Activated CD4-positive, alpha-beta T cell treated with anti-CD3 and anti-CD28 coated beads, Interleukin-2, Interleukin-6, amounts not matched to agents 100 ng/mL and 50 ng/mL, durations not matched to agents 16 hours and 8 hours (primary cell): Measurements from ENCODE around the gene BMP2K.
"Not testable (repeated sequence)": the region's sequence is repeated elsewhere in the genome, so short reads cannot be mapped to it uniquely, and the experiment has no call there.

ENCODE experiments used
- DNase-seq: peaks from one replicate; pipeline ENCODE4 v3.0.0-alpha.2; 2020

BMP2K gene

DNA sequence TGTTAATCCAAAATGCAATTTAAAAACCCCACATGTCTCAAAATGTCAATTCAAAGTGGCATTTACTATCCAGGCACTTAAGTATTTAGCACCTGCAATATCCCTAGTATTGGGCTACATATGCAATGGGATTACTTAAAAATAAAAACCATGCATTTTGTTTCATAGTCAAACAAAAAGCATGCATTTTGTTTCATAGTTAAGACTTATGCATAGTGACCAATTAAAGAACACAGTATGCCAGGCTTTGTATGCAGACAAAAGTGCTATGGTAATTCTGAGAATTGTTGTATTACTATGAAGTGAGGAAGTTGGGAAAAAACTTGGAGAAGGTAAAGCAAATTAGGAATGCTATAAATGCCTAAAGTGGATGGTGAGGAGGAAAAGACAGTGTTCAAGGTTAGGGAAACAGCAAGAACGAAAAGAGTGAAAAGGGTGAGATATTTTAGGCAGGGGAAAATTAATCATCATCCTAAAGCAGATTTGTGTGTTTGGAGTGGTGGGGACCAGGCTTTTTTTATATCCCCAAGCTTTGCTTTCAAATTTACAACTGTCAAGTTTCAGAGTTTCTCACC lies 10.6 kb upstream of the BMP2K start:
- no peak for DNase-seq

DNA sequence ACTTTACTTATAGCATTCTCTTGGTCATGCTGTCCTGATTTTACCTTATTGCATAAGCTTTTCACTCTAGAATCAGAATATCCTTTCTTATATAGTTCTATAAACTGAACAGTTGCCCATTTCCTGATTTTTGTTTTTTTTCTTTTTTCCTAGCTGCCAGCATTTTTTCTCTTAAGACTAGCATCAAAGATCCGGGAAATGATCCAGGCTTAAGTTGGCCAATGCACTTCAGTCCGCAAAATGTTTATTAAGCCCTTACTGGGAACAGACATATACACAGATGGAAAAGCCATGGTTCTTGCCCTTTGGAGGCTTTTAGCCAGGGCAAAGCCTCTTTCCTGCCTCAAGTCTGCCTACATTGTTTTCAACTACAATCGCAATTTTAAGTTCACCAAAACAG lies 10.1 kb upstream of the BMP2K start:
- DNase-seq = no peak

DNA sequence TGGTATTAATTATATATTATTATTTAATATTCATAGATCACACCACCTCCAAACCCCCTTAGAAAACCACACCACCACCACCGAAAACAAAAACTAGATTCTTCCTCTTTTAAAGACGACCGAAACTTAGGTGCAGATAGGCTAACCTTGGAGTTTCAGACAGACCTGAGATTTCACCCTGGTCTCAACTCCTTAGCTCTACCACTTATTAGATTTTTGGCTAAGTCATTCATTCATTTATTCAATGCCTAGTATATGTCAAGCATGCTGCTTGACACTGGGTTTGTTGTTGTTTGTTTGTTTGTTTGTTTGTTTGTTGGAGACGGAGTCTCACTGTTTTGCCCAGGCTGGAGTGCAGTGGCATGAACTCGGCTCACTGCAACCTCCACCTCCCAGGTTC lies 9.5 kb upstream of the BMP2K start:
- no peak for DNase-seq

DNA sequence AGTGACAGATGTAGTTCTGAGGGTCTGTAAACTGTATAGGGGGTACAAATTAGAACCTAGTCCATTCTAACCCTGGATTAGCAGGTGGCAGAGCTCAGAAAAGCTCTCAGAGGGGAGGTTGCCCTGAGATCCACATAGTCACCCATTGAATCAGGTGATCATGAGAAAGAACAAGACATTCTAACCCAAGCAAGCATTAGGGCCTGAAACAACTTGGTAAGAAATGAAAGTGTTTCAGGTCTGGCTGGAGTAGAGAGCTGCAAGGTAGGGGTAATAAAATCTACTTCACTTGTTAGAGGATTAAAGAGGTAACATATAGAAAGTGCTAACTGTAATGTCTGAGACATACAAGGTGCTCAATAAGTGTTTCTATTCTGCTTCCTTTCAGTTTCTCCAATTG lies 8.8 kb upstream of the BMP2K start:
- DNase-seq = no peak

DNA sequence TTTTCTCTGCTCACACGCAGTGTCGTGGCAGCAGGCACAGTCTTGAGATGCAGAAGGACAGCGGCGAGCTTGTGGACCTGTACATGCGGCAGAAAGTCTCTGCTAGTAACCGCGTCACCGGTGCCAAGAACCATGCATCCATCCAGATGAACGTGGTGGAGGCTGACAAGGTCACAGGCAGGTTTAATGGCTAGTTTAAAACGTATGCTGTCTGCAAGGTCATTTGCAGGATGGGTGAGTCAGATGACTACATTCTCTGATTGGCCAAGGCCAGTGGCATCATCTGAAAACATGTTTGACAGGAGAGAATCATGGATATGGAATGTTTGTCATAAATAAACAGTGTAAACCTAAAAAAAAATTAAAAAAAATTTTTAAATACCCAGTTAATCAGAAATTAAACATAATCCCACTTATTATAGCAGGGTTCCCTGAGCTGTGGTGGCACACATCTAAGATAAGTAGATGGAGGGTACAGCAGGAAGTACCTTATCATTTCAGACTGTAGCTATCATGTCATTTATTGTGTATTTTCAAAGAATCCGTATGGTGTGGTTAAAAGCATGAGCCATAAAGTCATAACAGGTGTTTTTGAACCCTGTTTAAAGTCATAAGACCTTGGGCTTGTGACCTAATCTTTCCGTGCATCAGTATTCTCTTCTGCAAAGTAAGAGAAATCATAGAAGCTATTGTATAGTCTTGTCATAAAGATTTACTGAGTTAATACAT lies 7.5 kb upstream of the BMP2K start:
- DNase-seq = peak; percentile 37

DNA sequence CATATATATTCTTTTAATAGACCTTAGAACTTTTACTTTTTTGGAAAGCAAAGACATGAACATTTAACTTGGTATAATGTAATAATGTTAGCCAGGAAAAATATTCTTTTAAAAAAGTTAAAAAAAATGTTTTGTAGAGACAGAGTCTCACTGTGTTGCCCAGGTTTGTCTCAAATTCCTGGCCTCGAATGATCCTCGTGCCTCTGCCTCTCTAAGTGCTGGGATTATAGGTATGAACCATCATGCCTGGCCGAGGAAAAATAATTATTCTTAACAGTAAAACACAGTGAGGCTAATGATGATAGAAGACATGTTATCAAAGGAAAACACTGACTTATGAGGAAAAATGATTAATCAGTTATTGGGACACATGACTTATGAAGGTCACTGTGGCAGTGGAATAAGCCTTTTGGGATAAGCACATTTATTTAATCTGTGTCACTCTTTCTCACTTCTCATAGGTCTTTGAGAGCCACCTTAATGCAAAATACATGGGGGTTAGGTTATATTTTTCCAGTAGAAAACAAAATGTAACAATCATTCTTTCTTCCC lies 6.0 kb upstream of the BMP2K start:
- no peak for DNase-seq

DNA sequence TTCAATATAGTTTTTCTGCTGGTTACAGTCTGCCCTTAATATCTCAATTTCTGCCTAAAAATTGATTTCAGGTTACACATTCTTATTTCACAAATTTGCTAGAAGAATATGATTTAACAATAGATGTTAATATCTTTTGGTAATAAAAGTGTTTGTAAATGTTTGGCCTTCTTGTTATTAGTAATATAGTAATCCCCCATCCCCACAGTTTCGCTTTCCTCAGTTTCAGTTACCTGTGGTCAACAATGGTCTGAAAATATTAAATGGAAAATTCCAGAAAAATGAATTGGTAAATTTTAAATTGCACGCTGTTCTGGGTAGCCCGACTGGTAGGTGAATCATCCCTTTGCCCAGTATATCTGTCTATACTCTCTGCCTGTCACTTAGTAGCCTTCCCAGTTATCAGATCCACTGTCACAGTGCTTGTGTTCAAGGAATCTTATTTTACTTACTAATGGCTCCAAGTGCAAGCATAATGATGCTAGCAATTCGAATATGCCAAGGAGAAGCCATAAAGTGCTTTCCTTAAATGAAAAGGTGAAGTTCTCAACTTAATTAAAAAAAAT lies 3.5 kb upstream of the BMP2K start:
- no peak for DNase-seq

DNA sequence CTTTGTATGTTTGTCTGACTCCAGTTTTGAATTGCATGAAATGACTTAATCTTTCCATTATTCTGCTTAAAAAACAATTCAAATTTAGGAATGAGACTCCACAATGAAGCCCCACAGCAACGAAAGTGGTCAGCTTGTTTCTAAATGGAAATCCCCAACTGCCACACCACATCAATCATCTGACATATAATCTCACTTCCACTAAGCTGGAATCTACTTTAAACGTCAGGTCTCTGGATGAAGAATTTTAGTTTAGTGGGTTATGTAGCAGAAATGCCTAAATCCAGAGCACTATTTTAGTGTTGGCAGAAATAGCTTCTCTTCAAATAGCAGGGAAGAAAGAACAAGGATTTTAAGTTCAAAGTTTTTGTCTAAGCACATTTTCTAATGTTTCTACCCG lies 1.7 kb upstream of the BMP2K start:
- DNase-seq = no peak

DNA sequence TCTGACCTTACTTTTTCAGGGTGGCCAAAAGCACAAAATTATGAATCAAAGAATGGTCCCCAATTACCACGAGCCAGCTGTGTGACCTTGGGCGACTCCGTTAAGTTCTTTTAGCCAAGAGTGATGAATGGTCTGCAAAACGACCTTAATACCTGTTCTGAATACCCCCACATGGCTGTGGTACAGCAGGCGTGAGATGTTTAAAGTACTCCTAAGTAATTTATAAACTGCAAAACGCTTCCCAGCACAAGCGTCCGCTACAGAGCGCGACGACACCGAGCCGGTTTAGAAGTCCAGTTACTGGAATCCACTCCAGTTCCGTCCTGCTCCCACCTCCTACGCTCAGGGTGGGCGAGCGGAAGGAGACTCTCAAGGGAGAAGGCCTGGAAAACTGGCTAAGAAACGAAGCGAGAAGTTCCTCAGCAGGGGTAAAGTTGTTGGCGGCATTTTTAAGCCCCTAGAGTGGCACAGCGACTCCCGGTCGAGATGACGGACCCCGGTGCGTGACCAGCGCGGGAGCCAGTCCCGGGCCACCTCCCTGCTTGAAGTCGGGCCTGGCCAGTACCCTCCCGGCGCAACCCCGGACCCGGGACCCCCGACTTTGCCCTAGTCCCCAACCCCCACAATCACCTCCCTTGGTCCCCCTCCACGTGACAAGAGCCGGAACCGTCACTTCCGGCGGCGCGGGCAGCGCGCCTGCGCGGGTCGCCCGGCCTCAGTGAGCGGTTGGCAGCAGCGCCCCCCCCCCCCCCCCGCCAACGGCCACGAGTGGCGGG lies 659 bp upstream of the BMP2K start:
- peak; percentile 93 for DNase-seq

DNA sequence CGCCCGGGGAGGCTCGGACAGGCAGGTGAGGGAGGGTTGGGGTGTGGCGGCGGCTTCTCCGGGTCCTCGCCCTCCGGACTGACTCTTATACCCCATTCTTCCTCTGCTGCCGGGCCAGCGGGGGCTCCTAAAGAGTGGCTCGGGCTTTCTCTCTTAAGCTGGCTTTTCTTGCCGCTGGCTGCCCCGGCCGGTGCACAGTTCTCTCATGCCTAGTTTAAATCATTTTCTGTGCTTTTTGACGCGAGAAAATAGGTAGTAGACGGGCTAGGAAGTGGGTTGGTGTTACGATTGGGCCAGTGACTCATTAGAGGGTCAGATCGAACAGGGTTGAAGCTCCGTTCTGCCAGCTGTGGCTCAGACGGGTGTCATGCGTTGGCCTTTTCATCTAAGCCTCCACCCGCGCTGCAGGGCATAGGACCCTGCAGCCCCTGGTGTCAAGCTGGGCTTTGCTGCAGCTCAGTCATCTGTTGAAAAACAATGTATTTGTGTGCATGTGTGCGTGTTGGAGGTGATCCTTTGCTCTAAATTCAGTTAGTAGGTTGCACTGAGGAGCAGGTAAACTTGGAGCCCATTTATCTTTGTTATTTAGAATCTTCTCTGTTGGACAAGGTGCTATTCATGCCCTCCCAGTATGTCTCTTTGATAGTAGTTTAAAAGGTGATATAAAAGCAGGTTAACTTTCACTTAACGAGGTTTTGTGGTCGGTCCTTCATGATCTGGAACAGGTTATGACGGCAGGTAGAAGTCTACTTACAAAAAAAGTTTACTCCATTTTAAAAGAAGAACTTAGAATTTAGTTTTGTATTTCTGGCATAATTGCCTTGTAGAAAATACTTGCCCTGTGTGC lies 802 bp downstream of the BMP2K start:
- DNase-seq = peak; percentile 67

DNA sequence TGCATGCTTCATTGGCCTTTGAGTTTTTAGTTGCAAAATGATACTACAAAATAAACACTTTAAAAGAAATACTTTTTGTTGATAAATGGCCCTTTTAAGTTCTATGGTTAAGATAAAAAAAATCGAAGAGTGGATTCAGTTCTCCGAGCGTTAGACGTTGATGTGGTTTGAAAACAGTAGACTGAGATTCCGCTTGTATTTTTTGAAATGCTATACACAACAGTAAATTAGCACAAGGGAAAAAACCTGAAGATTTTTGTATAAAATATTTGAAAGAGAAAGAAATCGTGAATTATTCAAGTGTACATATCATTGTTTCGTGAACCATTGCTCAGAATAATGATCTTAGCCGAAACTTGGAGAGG lies 1.4 kb downstream of the BMP2K start:
- DNase-seq = no peak

DNA sequence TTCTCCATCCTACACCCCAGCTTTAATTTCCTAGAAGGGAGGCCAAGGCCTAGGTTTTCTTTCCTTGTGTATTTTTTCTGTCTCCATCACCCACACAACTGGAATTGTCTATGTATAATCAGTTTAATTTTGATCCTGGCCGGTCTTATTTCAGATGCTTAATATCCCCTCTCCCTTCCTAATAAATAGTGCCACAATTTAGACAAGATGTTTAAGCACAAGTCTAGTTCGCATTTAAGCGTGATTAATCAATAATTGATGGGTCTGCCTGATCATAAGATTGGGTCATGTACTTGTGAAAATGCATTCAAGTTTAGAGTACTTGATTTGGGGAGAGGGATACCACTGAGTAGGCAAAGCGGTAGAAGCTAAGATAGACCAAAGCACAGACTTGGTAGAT lies 2.4 kb downstream of the BMP2K start:
- no peak for DNase-seq

DNA sequence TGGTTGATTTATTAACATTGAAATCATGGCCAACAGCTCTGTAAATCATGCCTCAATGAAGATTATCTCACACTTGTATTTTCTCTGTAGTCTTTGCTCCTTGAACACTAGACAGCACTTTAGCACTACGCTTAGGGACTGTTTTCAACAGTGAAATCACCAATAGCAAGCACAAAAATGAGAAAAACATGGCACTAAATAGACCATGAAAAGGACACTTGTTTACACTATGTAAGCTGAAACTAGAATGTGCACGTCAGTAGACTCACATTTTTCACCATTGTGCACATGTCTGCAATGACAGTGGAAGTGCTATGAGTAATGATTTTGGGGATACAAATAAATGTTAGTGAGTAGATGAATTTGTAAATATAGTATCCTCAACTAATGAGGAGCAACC lies 3.1 kb downstream of the BMP2K start:
- no peak for DNase-seq

DNA sequence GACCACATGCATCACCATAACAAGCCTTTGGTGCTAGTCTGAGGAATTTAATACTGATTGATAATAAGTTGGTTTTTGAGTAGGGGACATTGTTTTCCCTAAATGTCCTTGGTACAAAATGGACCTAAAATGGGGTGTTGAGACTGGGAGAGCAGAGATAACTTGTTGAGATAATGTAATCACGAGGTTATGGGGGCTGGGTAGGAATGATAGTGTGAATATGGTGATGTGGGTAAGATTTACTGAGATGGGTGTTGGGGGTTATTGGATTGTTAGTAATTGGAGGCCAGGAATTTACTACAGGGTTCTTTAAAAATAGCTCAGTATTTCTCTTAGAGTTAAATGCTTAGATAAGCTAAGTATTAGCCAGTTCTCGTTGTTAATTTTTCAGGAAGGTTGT lies 3.9 kb downstream of the BMP2K start:
- DNase-seq = no peak

DNA sequence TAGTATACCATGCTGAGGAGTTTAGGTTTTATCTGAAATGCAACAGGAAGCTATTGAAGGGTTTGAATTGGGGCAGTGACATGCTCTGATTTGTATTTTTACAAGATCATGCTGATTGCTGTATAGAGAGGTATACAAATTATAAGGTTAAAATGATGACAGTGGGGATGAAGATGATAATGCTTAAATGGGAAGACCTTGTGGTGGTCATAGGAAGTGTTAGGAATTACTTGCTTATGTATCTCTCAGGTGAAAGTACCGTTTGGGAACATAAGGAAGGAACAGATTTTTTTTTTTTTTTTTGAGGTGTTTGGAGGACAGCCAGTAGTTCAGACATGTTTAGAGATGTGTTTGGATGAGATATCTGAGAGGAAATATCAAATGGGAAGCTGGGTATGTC lies 5.0 kb downstream of the BMP2K start:
- DNase-seq = no peak

DNA sequence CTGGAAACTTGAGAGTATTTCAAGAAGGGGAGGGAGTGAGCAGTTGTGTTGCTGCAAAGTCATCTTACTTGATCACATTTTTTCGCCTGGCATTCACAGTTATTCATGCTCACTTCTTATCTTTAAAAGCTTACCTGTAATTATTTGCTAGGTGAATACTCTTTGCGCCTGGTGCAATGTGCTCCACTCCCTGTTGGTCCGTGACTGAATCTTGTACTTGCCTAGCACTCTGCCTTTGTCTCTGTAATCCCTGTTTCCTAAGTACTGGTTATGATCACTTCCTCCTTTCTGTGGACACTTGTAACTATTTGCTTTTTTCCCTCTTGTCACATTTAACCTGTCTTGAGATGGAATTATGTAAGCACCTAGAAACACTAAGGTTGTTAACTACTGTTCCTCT lies 5.8 kb downstream of the BMP2K start:
- no peak for DNase-seq

DNA sequence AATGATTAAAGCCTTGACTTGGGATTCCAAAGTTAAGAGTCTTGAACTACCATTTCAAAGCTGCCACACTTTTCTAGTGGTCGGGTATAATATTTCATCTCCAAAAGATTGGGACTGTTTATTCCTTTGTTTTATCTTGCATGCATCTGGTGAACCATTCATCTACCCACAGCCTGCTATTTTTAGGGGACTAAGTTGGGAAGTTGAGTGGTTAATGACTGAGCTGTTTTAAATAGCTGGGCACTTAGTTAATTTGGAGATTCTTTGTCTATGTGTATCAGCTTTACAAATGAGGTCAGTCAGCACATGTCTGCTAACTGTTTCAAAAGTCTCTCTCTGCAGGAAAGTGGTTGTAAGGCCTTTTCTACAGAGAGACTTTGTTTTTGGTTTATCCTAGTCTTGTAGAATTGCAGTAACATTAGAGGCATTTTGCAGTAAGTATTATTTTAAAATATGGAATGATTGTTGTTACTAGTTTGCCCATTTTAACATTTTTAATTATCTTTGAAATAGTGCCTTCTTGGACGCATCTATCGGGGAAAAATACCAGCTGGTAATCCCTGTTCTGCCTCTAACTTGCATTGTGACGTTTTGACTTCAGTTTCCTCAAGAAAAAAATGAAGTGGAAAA lies 8.2 kb downstream of the BMP2K start:
- no peak for DNase-seq

DNA sequence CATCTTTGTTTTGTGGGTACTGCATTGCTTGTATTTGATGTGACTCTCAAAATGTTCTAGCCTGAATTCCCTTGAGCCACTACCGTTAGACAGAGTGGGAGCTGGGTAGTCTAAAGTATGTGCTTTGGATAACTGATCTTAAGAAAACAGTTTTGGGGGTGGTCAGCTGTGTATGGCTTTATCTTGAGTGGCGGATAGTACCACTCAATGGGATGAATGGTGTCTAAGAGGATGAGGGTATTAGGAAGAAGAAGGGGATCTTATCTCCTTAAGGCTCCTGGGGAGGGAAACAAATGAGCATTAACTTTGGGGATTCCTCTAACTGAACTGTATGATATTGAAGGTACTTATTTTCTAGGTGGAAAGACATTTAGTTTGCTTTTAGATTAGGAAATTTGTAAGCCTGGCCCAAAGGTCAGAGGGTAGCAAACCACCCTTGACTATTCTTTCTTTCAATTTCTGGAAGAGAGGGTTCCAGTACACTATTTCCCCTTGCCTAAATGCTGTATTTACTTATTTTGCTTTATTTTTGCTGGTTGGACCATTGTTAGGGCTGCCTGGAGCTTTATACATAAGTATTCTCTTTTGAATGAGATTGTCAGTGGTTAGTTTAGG lies 11.3 kb downstream of the BMP2K start:
- DNase-seq = no peak

DNA sequence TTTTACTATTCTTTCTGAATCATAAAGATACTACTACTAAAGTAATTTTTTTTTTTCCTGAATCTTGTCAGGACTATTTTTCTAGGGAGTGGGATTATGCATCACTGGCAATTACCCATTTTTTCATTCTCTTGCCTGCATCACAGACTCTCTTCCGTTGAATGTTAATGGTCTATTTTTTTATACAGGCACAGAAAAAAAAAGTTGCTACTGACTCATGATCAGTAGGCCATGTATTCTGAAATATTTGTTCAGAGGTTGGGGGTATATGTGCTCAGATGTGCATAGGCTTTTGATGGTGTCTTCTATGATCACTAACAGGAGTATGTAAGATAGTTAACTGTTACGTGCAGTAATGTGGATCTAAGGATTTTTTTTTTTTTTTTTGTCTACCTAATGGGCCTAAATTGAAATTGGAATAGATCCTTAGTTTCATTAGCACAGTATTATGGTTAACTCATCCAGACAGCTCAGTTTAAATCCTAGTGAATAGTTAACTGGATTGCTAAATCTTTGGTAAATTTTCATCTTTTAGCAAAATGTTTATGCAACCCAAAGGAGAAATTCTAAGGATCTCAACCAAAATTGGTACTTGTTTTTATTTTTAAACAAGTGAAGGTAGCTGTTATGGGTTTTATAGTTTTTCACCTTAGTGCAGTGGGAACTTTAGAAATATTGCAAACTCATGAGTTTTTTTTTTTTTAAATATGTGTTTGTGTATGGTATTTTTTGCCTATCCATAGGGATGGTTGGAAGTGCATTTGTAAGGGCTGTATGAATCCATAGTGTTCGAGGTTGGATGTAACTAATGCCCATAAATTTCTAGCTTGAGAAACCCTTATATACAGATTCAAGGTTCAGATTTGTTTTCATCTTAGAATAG lies 12.1 kb downstream of the BMP2K start:
- DNase-seq = no peak

DNA sequence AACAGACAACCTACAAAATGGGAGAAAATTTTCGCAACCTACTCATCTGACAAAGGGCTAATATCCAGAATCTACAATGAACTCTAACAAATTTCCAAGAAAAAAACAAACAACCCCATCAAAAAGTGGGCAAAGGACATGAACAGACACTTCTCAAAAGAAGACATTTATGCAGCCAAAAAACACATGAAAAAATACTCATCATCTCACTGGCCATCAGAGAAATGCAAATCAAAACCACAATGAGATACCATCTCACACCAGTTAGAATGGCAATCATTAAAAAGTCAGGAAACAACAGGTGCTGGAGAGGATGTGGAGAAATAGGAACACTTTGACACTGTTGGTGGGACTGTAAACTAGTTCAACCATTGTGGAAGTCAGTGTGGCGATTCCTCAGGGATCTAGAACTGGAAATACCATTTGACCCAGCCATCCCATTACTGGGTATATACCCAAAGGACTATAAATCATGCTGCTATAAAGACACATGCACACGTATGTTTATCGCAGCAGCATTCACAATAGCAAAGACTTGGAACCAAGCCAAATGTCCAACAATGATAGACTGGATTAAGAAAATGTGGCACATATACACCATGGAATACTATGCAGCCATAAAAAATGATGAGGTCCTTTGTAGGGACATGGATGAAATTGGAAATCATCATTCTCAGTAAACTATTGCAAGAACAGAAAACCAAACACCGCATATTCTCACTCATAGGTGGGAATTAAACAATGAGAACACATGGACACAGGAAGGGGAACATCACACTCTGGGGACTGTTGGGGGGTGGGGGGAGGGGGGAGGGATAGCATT lies 19.7 kb downstream of the BMP2K start:
- DNase-seq = not testable (repeated sequence)
